ENCODE data around the gene MFAP4. TPM values are rescaled to one million over a fixed set of nuclear protein-coding genes. Genes with fewer than 3 reads are reported as not detected.

The MFAP4 gene
- total RNA-seq, 1 donor: 3.6 TPM

GRCh38 chr17:19365499-19365817, 21.5 kb downstream of the MFAP4 start:
- Histone ChIP-seq H3K4me1 (ENCODE audit: insufficient read depth, low read length) (peaks cover 14% of the 10 kb centered on the region), H3K4me2 (ENCODE audit: insufficient read depth, low read length) (no peak overlapping the region), H3K36me3 (ENCODE audit: insufficient read depth, low read length) (no peaks in the 10 kb centered on the region), H2AFZ (ENCODE audit: low read length) (no peak overlapping the region), H3K4me3 (ENCODE audit: insufficient read depth, low read length) (no peak overlapping the region), H3K79me2 (ENCODE audit: insufficient read depth, low read length) (no peaks in the 10 kb centered on the region), H3K9me3 (ENCODE audit: low read depth, low read length) (no peaks in the 10 kb centered on the region), H4K20me1 (ENCODE audit: insufficient read depth, low read length) (no peaks in the 10 kb centered on the region), H3K27ac (ENCODE audit: low read depth, low read length) (no peak overlapping the region), H3K27me3 (ENCODE audit: insufficient read depth, low read length) (no peaks in the 10 kb centered on the region)
- DNase-seq (ENCODE audit: insufficient read length, low spot score, missing footprints): peak; percentile 81
- TF ChIP-seq CTCF (IDR thresholded peaks at IDR 0.05; ENCODE audit: extremely low read depth, low read depth, low read length): no peak

GRCh38 chr17:19364699-19365498, 22.1 kb downstream of the MFAP4 start:
- no peaks in the 10 kb centered on the region for H3K27me3 ChIP-seq (ENCODE audit: insufficient read depth, low read length)
- H4K20me1 ChIP-seq (ENCODE audit: insufficient read depth, low read length): no peaks in the 10 kb centered on the region
- no peaks in the 10 kb centered on the region for H3K9me3 ChIP-seq (ENCODE audit: low read depth, low read length)
- peaks cover 14% of the 10 kb centered on the region for H3K4me1 ChIP-seq (ENCODE audit: insufficient read depth, low read length)
- H3K4me3 ChIP-seq (ENCODE audit: insufficient read depth, low read length): no peak overlapping the region
- no peaks in the 10 kb centered on the region for H3K79me2 ChIP-seq (ENCODE audit: insufficient read depth, low read length)
- no peak overlapping the region for H3K4me2 ChIP-seq (ENCODE audit: insufficient read depth, low read length)
- no peaks in the 10 kb centered on the region for H3K36me3 ChIP-seq (ENCODE audit: insufficient read depth, low read length)
- TF ChIP-seq CTCF (IDR thresholded peaks at IDR 0.05; ENCODE audit: extremely low read depth, low read depth, low read length): no peak
- no peak overlapping the region for H2AFZ ChIP-seq (ENCODE audit: low read length)
- H3K27ac ChIP-seq (ENCODE audit: low read depth, low read length): no peak overlapping the region
- peak; percentile 83 for DNase-seq (ENCODE audit: insufficient read length, low spot score, missing footprints)

GRCh38 chr17:19363460-19364035, 23.4 kb downstream of the MFAP4 start:
- no peak for TF ChIP-seq CTCF (IDR thresholded peaks at IDR 0.05; ENCODE audit: extremely low read depth, low read depth, low read length)
- H3K4me2 ChIP-seq (ENCODE audit: insufficient read depth, low read length): no peak overlapping the region
- H4K20me1 ChIP-seq (ENCODE audit: insufficient read depth, low read length): no peaks in the 10 kb centered on the region
- H3K27me3 ChIP-seq (ENCODE audit: insufficient read depth, low read length): no peaks in the 10 kb centered on the region
- H2AFZ ChIP-seq (ENCODE audit: low read length): no peak overlapping the region
- no peak overlapping the region for H3K4me3 ChIP-seq (ENCODE audit: insufficient read depth, low read length)
- DNase-seq (ENCODE audit: insufficient read length, low spot score, missing footprints): peak; percentile 75
- no peaks in the 10 kb centered on the region for H3K9me3 ChIP-seq (ENCODE audit: low read depth, low read length)
- H3K79me2 ChIP-seq (ENCODE audit: insufficient read depth, low read length): no peaks in the 10 kb centered on the region
- H3K4me1 ChIP-seq (ENCODE audit: insufficient read depth, low read length): peaks cover 14% of the 10 kb centered on the region
- H3K27ac ChIP-seq (ENCODE audit: low read depth, low read length): no peak overlapping the region
- H3K36me3 ChIP-seq (ENCODE audit: insufficient read depth, low read length): no peaks in the 10 kb centered on the region

- Histone ChIP-seq H2AFZ (ENCODE audit: low read length) (peak overlapping the region; percentile 98), H3K27ac (ENCODE audit: low read depth, low read length) (peak overlapping the region; percentile 84), H3K79me2 (ENCODE audit: insufficient read depth, low read length) (no peaks in the 10 kb centered on the region), H3K4me1 (ENCODE audit: insufficient read depth, low read length) (peaks cover 14% of the 10 kb centered on the region), H3K9me3 (ENCODE audit: low read depth, low read length) (no peaks in the 10 kb centered on the region), H3K36me3 (ENCODE audit: insufficient read depth, low read length) (no peaks in the 10 kb centered on the region), H4K20me1 (ENCODE audit: insufficient read depth, low read length) (no peaks in the 10 kb centered on the region), H3K27me3 (ENCODE audit: insufficient read depth, low read length) (no peaks in the 10 kb centered on the region), H3K4me3 (ENCODE audit: insufficient read depth, low read length) (peak overlapping the region; percentile 88), H3K4me2 (ENCODE audit: insufficient read depth, low read length) (peak overlapping the region; percentile 77)
- peak; percentile 27 for DNase-seq (ENCODE audit: insufficient read length, low spot score, missing footprints)
- TF ChIP-seq CTCF (IDR thresholded peaks at IDR 0.05; ENCODE audit: extremely low read depth, low read depth, low read length): no peak
Observed at GRCh38 chr17:19363114-19363438, 23.9 kb downstream of the MFAP4 start.
